HFF-Myc (cell line): ENCODE data around the gene DAB2.

Experiments
- DNase-seq: peaks from one replicate; pipeline ENCODE4 v3.0.0-alpha.2; 2011; ENCODE audit warnings: low read depth; ENCODE audit errors: extremely low read depth
- H3K4me3 ChIP-seq: replicated peaks from 2 replicates; pipeline ENCODE4 v1.5.1; 2011; ENCODE audit warnings: low read depth, mild to moderate bottlenecking, control low read depth, low read length
- TF ChIP-seq, protein P1 (sequence below): IDR thresholded peaks from 2 replicates; pipeline ENCODE4 v1.5.1; 2012; ENCODE audit warnings: mild to moderate bottlenecking, low read depth, low read length, control low read depth; ENCODE audit errors: missing control alignments

The DAB2 gene

DNA sequence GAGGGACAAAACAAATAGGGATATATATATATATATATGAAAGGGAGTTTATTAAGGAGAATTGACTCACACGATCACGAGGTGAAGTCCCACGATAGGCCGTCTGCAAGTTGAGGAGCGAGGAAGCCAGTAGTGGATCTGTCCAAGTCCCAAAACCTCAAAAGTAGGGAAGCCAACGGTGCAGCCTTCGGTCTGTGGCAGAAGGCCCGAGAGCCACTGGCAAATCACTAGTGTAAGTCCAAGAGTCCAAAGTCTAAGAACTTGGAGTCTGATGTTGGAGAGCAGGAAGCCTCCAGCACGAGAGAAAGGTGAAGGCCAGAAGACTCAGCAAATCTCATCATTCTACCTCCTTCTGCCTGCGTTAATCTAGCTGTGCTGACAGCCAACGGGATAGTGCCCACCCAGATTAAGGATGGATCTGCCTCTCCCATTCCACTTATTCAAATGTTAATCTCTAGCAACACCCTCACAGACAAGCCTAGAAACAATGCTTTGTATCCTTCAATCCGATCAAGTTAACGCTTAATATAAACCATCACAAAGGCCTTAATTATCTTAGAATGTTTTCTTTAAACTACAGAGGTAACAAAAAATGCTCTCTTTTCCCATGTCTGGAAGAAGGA lies 23.8 kb upstream of the DAB2 start:
- TF ChIP-seq, protein P1, sequence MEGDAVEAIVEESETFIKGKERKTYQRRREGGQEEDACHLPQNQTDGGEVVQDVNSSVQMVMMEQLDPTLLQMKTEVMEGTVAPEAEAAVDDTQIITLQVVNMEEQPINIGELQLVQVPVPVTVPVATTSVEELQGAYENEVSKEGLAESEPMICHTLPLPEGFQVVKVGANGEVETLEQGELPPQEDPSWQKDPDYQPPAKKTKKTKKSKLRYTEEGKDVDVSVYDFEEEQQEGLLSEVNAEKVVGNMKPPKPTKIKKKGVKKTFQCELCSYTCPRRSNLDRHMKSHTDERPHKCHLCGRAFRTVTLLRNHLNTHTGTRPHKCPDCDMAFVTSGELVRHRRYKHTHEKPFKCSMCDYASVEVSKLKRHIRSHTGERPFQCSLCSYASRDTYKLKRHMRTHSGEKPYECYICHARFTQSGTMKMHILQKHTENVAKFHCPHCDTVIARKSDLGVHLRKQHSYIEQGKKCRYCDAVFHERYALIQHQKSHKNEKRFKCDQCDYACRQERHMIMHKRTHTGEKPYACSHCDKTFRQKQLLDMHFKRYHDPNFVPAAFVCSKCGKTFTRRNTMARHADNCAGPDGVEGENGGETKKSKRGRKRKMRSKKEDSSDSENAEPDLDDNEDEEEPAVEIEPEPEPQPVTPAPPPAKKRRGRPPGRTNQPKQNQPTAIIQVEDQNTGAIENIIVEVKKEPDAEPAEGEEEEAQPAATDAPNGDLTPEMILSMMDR = no peak
- DNase-seq = no peak
- H3K4me3 ChIP-seq = no peak overlapping the region

DNA sequence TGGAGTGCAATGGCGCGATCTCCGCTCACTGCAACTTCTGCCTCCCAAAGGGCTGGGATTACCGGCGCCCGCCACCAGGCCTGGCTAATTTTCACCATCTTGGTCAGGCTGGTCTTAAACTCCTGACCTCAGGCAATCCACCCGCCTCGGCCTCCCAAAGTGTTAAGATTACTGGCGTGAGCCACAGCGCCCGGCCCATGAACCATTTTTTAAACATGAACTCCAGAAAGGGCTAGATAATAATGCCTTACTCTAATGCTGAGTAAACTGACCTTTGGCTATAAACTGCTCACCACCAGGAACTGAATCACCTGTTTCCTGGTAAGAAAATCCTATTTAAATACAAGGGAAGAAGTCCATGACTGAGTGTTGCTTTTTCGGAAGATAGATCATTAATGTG lies 23.2 kb upstream of the DAB2 start:
- TF ChIP-seq, protein P1 = no peak
- no peak for DNase-seq

GRCh38 chr5:39447059-39447458 lies 22.3 kb upstream of the DAB2 start:
- DNase-seq = no peak
- no peak overlapping the region for H3K4me3 ChIP-seq

More for the DNA sequence above, 23.2 kb upstream of the DAB2 start:
- H3K4me3 ChIP-seq = no peak overlapping the region

GRCh38 chr5:39446231-39446630 lies 21.5 kb upstream of the DAB2 start:
- no peak for DNase-seq
- TF ChIP-seq, protein P1 = no peak
- no peak overlapping the region for H3K4me3 ChIP-seq

More at GRCh38 chr5:39447059-39447458, 22.3 kb upstream of the DAB2 start:
- TF ChIP-seq, protein P1 = no peak

- no peak overlapping the region for H3K4me3 ChIP-seq
- no peak for DNase-seq
- TF ChIP-seq, protein P1 = no peak
These were observed 19.1 kb upstream of the DAB2 start for GRCh38 chr5:39443911-39444310.

- TF ChIP-seq, protein P1 = no peak
- no peak overlapping the region for H3K4me3 ChIP-seq
- DNase-seq = no peak
These were observed 18.2 kb upstream of the DAB2 start for GRCh38 chr5:39442991-39443390.

- H3K4me3 ChIP-seq = no peak overlapping the region
- no peak for DNase-seq
- TF ChIP-seq, protein P1 = no peak
These were observed 17.1 kb upstream of the DAB2 start for GRCh38 chr5:39441838-39442237.
